Measurements from ENCODE around the gene RHOG. TPM values are rescaled to one million over a fixed set of nuclear protein-coding genes. Genes with fewer than 3 reads are reported as not detected.
A peak's percentile ranks its signal among the peaks of the same experiment; 100 is the strongest.

RHOG gene
- total and polyA plus RNA-seq, 10 donors, result 102 to 256 (median 150) TPM

GRCh38 chr11:3855808-3856491, 15.2 kb upstream of the RHOG start:
- H3K36me3 ChIP-seq, result no peaks in the 10 kb centered on the region
- H3K4me3 ChIP-seq, result peak overlapping the region; percentile 85 to 94 (median 92)
- intact Hi-C loops (cut with DNase I; ENCODE audit: low total_unique reads), result loop anchor here (2.0 to 5.0 kb wide), 2 partner anchors 91 to 217 kb away; no protein-coding TSS in a partner anchor
- no peaks in the 10 kb centered on the region for H3K27me3 ChIP-seq (replicated peaks in 1 of 7)
- H3K9me3 ChIP-seq, result no peaks in the 10 kb centered on the region
- peak in 1 of 11 experiments; percentile 19 for TF ChIP-seq CTCF (IDR thresholded peaks at IDR 0.05 in 8 of 11, conservative IDR thresholded peaks at IDR 0.05 in 3 of 11)
- no peak for TF ChIP-seq POLR2A (IDR thresholded peaks at IDR 0.05)
- peak; percentile 40 to 83 (median 62) for TF ChIP-seq POLR2AphosphoS5 (IDR thresholded peaks at IDR 0.05)
- WGBS, 5 donors, result 1 to 2% (median 2%) methylated on average over 26 to 40 of the region's 40 CpGs
- peaks cover 41 to 77% (median 69%) of the 10 kb centered on the region in 6 donors for H3K4me1 ChIP-seq
- peak; percentile 95 for DNase-seq
- H3K27ac ChIP-seq, result peak overlapping the region; percentile 85 to 100 (median 98)

- intact Hi-C loops (cut with DNase I; ENCODE audit: low total_unique reads), result loop anchor here (2.0 to 5.0 kb wide), 2 partner anchors 92 to 218 kb away; no protein-coding TSS in a partner anchor
- peak within 1 kb of the TSS; percentile 85 to 100 (median 98) for H3K27ac ChIP-seq
Observed at GRCh38 chr11:3854977-3855807, 14.4 kb upstream of the RHOG start, which contains the start of gene STIM1. STIM1 (plus strand) TSS chr11:3855664; CDS start chr11:3856271, 607 bp downstream.

GRCh38 chr11:3854660-3854976, 13.9 kb upstream of the RHOG start:
- H3K4me3 ChIP-seq, result peak overlapping the region; percentile 85 to 94 (median 92)
- no peaks in the 10 kb centered on the region for H3K36me3 ChIP-seq
- no peak for TF ChIP-seq POLR2A (IDR thresholded peaks at IDR 0.05)
- no peak for TF ChIP-seq CTCF (IDR thresholded peaks at IDR 0.05 in 8 of 11, conservative IDR thresholded peaks at IDR 0.05 in 3 of 11)
- TF ChIP-seq POLR2AphosphoS5 (IDR thresholded peaks at IDR 0.05), result no peak
- WGBS, 5 donors, result 9 to 15% (median 11%) methylated on average over 7 of the region's 7 CpGs
- no peak for DNase-seq
- intact Hi-C loops (cut with DNase I; ENCODE audit: low total_unique reads), result loop anchor here (2.0 kb wide), 1 partner anchor 218 kb away; no protein-coding TSS in a partner anchor
- no peaks in the 10 kb centered on the region for H3K9me3 ChIP-seq
- H3K27ac ChIP-seq, result peak overlapping the region; percentile 85 to 100 (median 98)
- no peaks in the 10 kb centered on the region for H3K27me3 ChIP-seq (replicated peaks in 1 of 7)
- H3K4me1 ChIP-seq, result peaks cover 29 to 66% (median 56%) of the 10 kb centered on the region in 6 donors

More at GRCh38 chr11:3854977-3855807, 14.4 kb upstream of the RHOG start, which contains the start of gene STIM1:
- 0 to 2% (median 1%) methylated on average over 46 to 87 of the region's 87 CpGs for WGBS, 5 donors
- Histone ChIP-seq H3K4me3 (peak within 1 kb of the TSS; percentile 85 to 94 (median 92)), H3K4me1 (peaks cover 33 to 69% (median 62%) of the 10 kb centered on the region in 6 donors), H3K27me3 (replicated peaks in 1 of 7) (no peaks in the 10 kb centered on the region), H3K9me3 (no peaks in the 10 kb centered on the region), H3K36me3 (no peaks in the 10 kb centered on the region)
- peak; percentile 99 for DNase-seq
- TF ChIP-seq POLR2A (IDR thresholded peaks at IDR 0.05) (peak in 1 of 3 donors; percentile 32), POLR2AphosphoS5 (IDR thresholded peaks at IDR 0.05) (peak; percentile 85 to 96 (median 89)), CTCF (IDR thresholded peaks at IDR 0.05 in 8 of 11, conservative IDR thresholded peaks at IDR 0.05 in 3 of 11) (peak; percentile 98 to 100 (median 99))

Data from spleen (tissue), 11 donors.